ENCODE data around the gene RPS27L. TPM values are rescaled to one million over a fixed set of nuclear protein-coding genes. Genes with fewer than 3 reads are reported as not detected.

The RPS27L gene
- total and polyA plus RNA-seq, 9 of the 15 experiments (the other 6 are each of a cell fraction or from before 2014, with no cell fraction given) = 72.2 to 382 (median 116) TPM

GRCh38 chr15:63188926-63189871, 31.9 kb upstream of the RPS27L start, which contains the start of gene RAB8B (continued):
- no peak for TF ChIP-seq MYC (IDR thresholded peaks at IDR 0.05; ENCODE audit: low read depth, low read length)
- no peak for TF ChIP-seq MYC (CRISPR knock-in tag; IDR thresholded peaks at IDR 0.05; ENCODE audit: borderline replicate concordance, low read depth)
- no peak for TF ChIP-seq CHD7 (IDR thresholded peaks at IDR 0.05; ENCODE audit: low read depth, low read length)
- peak; percentile 76 to 77 for TF ChIP-seq NRF1 (conservative IDR thresholded peaks at IDR 0.05 in 1 of 2, IDR thresholded peaks at IDR 0.05 in 1 of 2)
- no peak for TF ChIP-seq ZHX1 (conservative IDR thresholded peaks at IDR 0.05; ENCODE audit: low read length)
- TF ChIP-seq ZKSCAN3 (CRISPR knock-in tag; IDR thresholded peaks at IDR 0.05) = no peak
- no peak for TF ChIP-seq FOXA3 (CRISPR knock-in tag; conservative IDR thresholded peaks at IDR 0.05 in 1 of 2, IDR thresholded peaks at IDR 0.05 in 1 of 2)
- no peak for TF ChIP-seq PREB (CRISPR knock-in tag; IDR thresholded peaks at IDR 0.05)
- TF ChIP-seq YBX1 (IDR thresholded peaks at IDR 0.05) = no peak
- 0 out of 4 replicates have a peak, but pooled peaks of 1 of the 2 experiments have one; percentile 11 for TF ChIP-seq HDAC1 (IDR thresholded peaks at IDR 0.05)
- TF ChIP-seq ZNF217 (CRISPR knock-in tag; IDR thresholded peaks at IDR 0.05) = no peak

Measured in K562 (cell line).